ENCODE data around the gene CR1. TPM values are rescaled to one million over a fixed set of nuclear protein-coding genes. Genes with fewer than 3 reads are reported as not detected.

CR1 gene
- total and polyA plus RNA-seq, 2 of the 8 experiments (the other 6 are each of a cell fraction or from before 2014, with no cell fraction given): 0.15 to 0.22 TPM

GRCh38 chr1:207673399-207673798 lies 177.4 kb downstream of the CR1 start:
- Histone ChIP-seq H3K4me3 (ENCODE audit: extremely low read depth in 1 of 4, insufficient read depth in 2 of 4, low read depth in 3 of 4, low read length in 4 of 4) (no peak overlapping the region), H3K14ac (ENCODE audit: insufficient read length) (no peak overlapping the region), H3K9ac (replicated peaks in 1 of 4; ENCODE audit: extremely low read depth in 1 of 4, low read depth in 3 of 4, low read length in 3 of 4) (no peak overlapping the region), H4K5ac (ENCODE audit: insufficient read length, low read depth, low read length) (no peak overlapping the region), H2BK120ac (replicated peaks; ENCODE audit: low read depth, low read length) (no peak overlapping the region), H3K18ac (ENCODE audit: extremely low read depth, low read length) (no peak overlapping the region), H3K9me3 (ENCODE audit: insufficient read depth in 2 of 2, low read depth in 1 of 2, low read length in 1 of 2) (no peaks in the 10 kb centered on the region), H4K91ac (replicated peaks; ENCODE audit: insufficient read length, low read length) (no peak overlapping the region), H3K79me1 (ENCODE audit: low read depth, low read length) (no peaks in the 10 kb centered on the region), H3K36me3 (ENCODE audit: control insufficient read depth in 2 of 4, insufficient read depth in 4 of 4, low read length in 3 of 4) (no peaks in the 10 kb centered on the region), H3K4ac (replicated peaks; ENCODE audit: insufficient read length, low read depth, low read length) (no peak overlapping the region), H3K4me2 (ENCODE audit: insufficient read depth in 1 of 2, low read depth in 2 of 2, low read length in 2 of 2) (no peak overlapping the region), H2BK15ac (ENCODE audit: low read length) (no peak overlapping the region), H2AK5ac (ENCODE audit: low read depth, low read length) (no peak overlapping the region), H3K23ac (ENCODE audit: insufficient read length) (no peak overlapping the region), H3K4me1 (replicated peaks in 1 of 4; ENCODE audit: control insufficient read depth in 3 of 4, insufficient read depth in 4 of 4, low read length in 3 of 4) (no peaks in the 10 kb centered on the region; a peak in 1 of 7 replicates), H2AFZ (ENCODE audit: low read length) (no peak overlapping the region), H3K23me2 (ENCODE audit: low read depth, low read length) (no peaks in the 10 kb centered on the region), H4K20me1 (replicated peaks in 1 of 2; ENCODE audit: control insufficient read depth in 1 of 2, insufficient read depth in 2 of 2, low read length in 2 of 2) (no peaks in the 10 kb centered on the region), H3K56ac (replicated peaks; ENCODE audit: insufficient read length, low read depth, low read length) (no peak overlapping the region), H3K27me3 (replicated peaks in 1 of 4; ENCODE audit: control insufficient read depth in 3 of 4, extremely low read depth in 1 of 4, insufficient read depth in 3 of 4, low read length in 3 of 4) (no peaks in the 10 kb centered on the region), H4K8ac (ENCODE audit: extremely low read depth, insufficient read depth, low read length) (no peak overlapping the region), H3K79me2 (ENCODE audit: control insufficient read depth in 1 of 2, insufficient read depth in 2 of 2, low read length in 2 of 2) (no peaks in the 10 kb centered on the region), H2BK5ac (ENCODE audit: low read depth, low read length) (no peak overlapping the region), H2BK12ac (ENCODE audit: low read depth, low read length) (no peak overlapping the region), H2BK20ac (ENCODE audit: low read length) (peak overlapping the region; percentile 28; the same call in 1 of the 2 replicates), H3K27ac (ENCODE audit: low read depth, low read length) (no peak overlapping the region)
- no peak for FAIRE-seq
- CTCF ChIA-PET (ENCODE audit: partially characterized antibody): interaction anchor here (0.7 to 3.3 kb wide), 16 partner anchors 14 to 595 kb away, joined by 3 to 36 read pairs (median 4); partner anchors contain the start of gene CR2
- 74% methylated on average over 6 of the region's 6 CpGs; no CpG with 5 or more reads in 1 of the 2 experiments for WGBS, 2 experiments (ENCODE audit: extremely low coverage in 1 of 2, insufficient coverage in 1 of 2, insufficient read length in 1 of 2, insufficient replicate concordance in 2 of 2, low coverage in 1 of 2, low lambda C conversion rate in 2 of 2, missing lambda C conversion rate in 1 of 2)
- no peak for TF ChIP-seq SIRT6 (IDR thresholded peaks at IDR 0.05; ENCODE audit: low read length)
- TF ChIP-seq BACH1 (IDR thresholded peaks at IDR 0.05; ENCODE audit: low read length): no peak
- no peak for TF ChIP-seq CHD1 (IDR thresholded peaks at IDR 0.05; ENCODE audit: low read depth, low read length)
- TF ChIP-seq CBX5 (IDR thresholded peaks at IDR 0.05; ENCODE audit: low read depth, low read length): no peak
- no peak for TF ChIP-seq HDAC2 (IDR thresholded peaks at IDR 0.05; ENCODE audit: borderline replicate concordance in 1 of 2, low read depth in 2 of 2, low read length in 2 of 2)
- POLR2A ChIA-PET (ENCODE audit: partially characterized antibody): interaction anchor here (1.2 kb wide), 1 partner anchor 352 kb away, joined by 3 read pairs; the partner anchor contains the start of gene CD55
- no peak for DNase-seq (ENCODE audit: low read depth in 1 of 2, low spot score in 2 of 2)
